Measurements from ENCODE around the gene RNF150.

- no peak for TF ChIP-seq CTCF (IDR thresholded peaks at IDR 0.05)
- TF ChIP-seq EP300 (IDR thresholded peaks at IDR 0.05): no peak
- no peak for TF ChIP-seq POLR2A (IDR thresholded peaks at IDR 0.05)
Observed at GRCh38 chr4:140924761-140925392, 208.4 kb downstream of the RNF150 start.
